Mucosa of gallbladder (tissue), 1 donor: ENCODE results near the gene PLSCR5. TPM values are rescaled to one million over a fixed set of nuclear protein-coding genes. Genes with fewer than 3 reads are reported as not detected.

Source experiments
- DNase-seq: peaks from one replicate; pipeline ENCODE4 v3.0.0-alpha.2; 2020; ENCODE audit warnings: low spot score
- total RNA-seq: library from RNA; stranded (reverse); gene quantifications from one replicate; pipeline ENCODE4 v1.2.1, GENCODE V29; 2021
- donor health status: DM: no; HTN: no; CAD: no.

The PLSCR5 gene
- total RNA-seq, 1 donor from 2014 or later, result not detected

- DNase-seq, result no peak
These were observed 20.0 kb downstream of the PLSCR5 start for GRCh38 chr3:146585156-146585555.

GRCh38 chr3:146581951-146582467 is 23.1 kb downstream of the PLSCR5 start:
- no peak for DNase-seq

- DNase-seq, result no peak
These were observed 24.0 kb downstream of the PLSCR5 start for GRCh38 chr3:146581080-146581601.

GRCh38 chr3:146577662-146578061 is 27.5 kb downstream of the PLSCR5 start:
- DNase-seq, result no peak

GRCh38 chr3:146575636-146576035 is 29.5 kb downstream of the PLSCR5 start:
- no peak for DNase-seq

- DNase-seq, result no peak
These were observed 31.0 kb downstream of the PLSCR5 start for GRCh38 chr3:146574173-146574572.

GRCh38 chr3:146569314-146569713 is 35.8 kb downstream of the PLSCR5 start:
- no peak for DNase-seq

- DNase-seq, result no peak
These were observed 39.0 kb downstream of the PLSCR5 start for GRCh38 chr3:146566138-146566537.

- DNase-seq, result no peak
These were observed 43.3 kb downstream of the PLSCR5 start for GRCh38 chr3:146561879-146562278.

GRCh38 chr3:146561463-146561862 is 43.7 kb downstream of the PLSCR5 start:
- DNase-seq, result no peak

GRCh38 chr3:146560678-146561077 is 44.5 kb downstream of the PLSCR5 start:
- DNase-seq, result no peak

- no peak for DNase-seq
These were observed 45.8 kb downstream of the PLSCR5 start for GRCh38 chr3:146559388-146559787.

GRCh38 chr3:146558781-146559180 is 46.4 kb downstream of the PLSCR5 start:
- no peak for DNase-seq

- DNase-seq, result no peak
These were observed 47.4 kb downstream of the PLSCR5 start for GRCh38 chr3:146557745-146558144.

- DNase-seq, result no peak
These were observed 49.8 kb downstream of the PLSCR5 start for GRCh38 chr3:146555311-146555710.

GRCh38 chr3:146554151-146554760 is 50.9 kb downstream of the PLSCR5 start:
- no peak for DNase-seq

GRCh38 chr3:146550743-146551510 is 54.2 kb downstream of the PLSCR5 start:
- no peak for DNase-seq

GRCh38 chr3:146550070-146550615 is 55.0 kb downstream of the PLSCR5 start:
- DNase-seq, result no peak

GRCh38 chr3:146547235-146547835 is 57.8 kb downstream of the PLSCR5 start:
- DNase-seq, result no peak

GRCh38 chr3:146546366-146546965 is 58.7 kb downstream of the PLSCR5 start:
- DNase-seq, result no peak

- no peak for DNase-seq
These were observed 60.1 kb downstream of the PLSCR5 start for GRCh38 chr3:146544929-146545528.
